ENCODE results near the gene TMEM178B. TPM values are rescaled to one million over a fixed set of nuclear protein-coding genes. Genes with fewer than 3 reads are reported as not detected.

Gene TMEM178B
- polyA plus RNA-seq, 1 donor (not counting 4 experiments of a cell fraction or from before 2014, with no cell fraction given), result not detected

DNA sequence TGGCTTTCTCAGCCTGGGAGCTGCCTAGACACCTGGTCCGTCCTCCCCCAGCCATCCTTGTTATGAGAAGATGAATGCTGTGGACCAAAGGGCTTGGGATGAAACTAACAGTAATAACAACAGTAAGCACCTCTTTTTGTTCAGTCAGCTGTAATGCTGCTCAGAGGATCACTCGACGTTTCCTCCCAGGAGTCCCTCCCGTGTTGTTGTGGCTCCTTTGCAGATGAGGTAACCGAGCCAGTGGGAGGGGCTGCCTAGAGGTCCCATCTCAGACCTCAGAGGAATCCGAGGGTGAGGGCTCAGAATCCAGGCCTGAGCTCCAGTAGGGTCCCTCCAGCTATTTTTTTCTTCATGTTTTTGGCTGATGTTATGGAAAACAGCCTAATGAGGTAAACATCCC is 145.1 kb downstream of the TMEM178B start:
- dilution Hi-C loops (cut with MboI; ENCODE audit: extremely low pct_ligation_motif_present, low sequenced_read_pairs), result no loop called here
- FAIRE-seq, result no peak

DNA sequence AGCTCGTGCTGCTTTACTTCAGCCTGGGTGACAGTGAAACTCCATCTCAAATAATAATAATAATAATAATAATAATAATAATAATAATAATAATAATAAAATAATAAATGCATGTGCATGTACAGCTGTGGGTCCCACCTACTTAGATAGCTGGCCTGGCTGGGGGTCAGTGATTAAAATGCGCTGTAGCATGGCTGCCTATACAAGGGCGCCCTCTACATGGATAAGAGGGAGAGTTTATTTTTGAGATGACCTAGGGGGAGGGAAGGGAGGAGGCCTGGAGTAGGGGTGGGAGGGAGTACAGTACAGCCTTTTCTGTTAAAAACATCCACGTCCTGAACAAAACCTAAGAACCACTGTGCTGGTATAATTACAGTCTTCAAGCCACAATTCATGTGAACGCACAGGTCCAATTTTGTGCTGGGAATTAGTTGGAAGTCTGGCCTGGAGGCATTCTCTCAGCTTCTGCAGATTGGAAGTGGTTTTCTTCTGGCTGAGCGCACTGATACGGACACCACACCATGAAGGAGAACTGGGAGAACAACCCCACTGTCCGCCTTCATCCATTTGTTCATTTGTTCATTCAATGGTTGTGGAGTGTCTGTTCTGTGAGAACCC is 146.5 kb downstream of the TMEM178B start:
- Histone ChIP-seq H3K27ac (ENCODE audit: control insufficient read depth, insufficient read depth, low read length) (no peak overlapping the region), H3K36me3 (ENCODE audit: control insufficient read depth in 2 of 2, extremely low read depth in 1 of 2, insufficient read depth in 2 of 2, low read length in 2 of 2) (no peaks in the 10 kb centered on the region), H3K4me1 (ENCODE audit: control insufficient read depth, extremely low read depth, insufficient read depth, low read length) (no peaks in the 10 kb centered on the region), H3K4me2 (ENCODE audit: control insufficient read depth, extremely low read depth, insufficient read depth, low read depth, low read length) (no peak overlapping the region), H3K27me3 (ENCODE audit: control insufficient read depth, extremely low read depth, insufficient read depth, low read length) (no peaks in the 10 kb centered on the region), H3K9me3 (ENCODE audit: control insufficient read depth, low read depth, low read length) (no peaks in the 10 kb centered on the region), H3K4me3 (ENCODE audit: control insufficient read depth in 2 of 3, extremely low read depth in 1 of 3, insufficient read depth in 2 of 3, low read depth in 1 of 3, low read length in 3 of 3) (no peak overlapping the region), H3K9me1 (ENCODE audit: control insufficient read depth, extremely low read depth, insufficient read depth, low read length) (no peaks in the 10 kb centered on the region), H2AFZ (ENCODE audit: control insufficient read depth, low read length) (no peak overlapping the region), H3K9ac (ENCODE audit: control insufficient read depth, extremely low read depth, insufficient read depth, low read length) (no peak overlapping the region), H3K79me2 (ENCODE audit: control insufficient read depth, insufficient read depth, low read length) (no peaks in the 10 kb centered on the region), H4K20me1 (ENCODE audit: control insufficient read depth, extremely low read depth, insufficient read depth, low read length) (no peaks in the 10 kb centered on the region)
- DNase-seq (ENCODE audit: low read depth, low spot score), result no peak
- FAIRE-seq, result no peak
- TF ChIP-seq, protein P1, sequence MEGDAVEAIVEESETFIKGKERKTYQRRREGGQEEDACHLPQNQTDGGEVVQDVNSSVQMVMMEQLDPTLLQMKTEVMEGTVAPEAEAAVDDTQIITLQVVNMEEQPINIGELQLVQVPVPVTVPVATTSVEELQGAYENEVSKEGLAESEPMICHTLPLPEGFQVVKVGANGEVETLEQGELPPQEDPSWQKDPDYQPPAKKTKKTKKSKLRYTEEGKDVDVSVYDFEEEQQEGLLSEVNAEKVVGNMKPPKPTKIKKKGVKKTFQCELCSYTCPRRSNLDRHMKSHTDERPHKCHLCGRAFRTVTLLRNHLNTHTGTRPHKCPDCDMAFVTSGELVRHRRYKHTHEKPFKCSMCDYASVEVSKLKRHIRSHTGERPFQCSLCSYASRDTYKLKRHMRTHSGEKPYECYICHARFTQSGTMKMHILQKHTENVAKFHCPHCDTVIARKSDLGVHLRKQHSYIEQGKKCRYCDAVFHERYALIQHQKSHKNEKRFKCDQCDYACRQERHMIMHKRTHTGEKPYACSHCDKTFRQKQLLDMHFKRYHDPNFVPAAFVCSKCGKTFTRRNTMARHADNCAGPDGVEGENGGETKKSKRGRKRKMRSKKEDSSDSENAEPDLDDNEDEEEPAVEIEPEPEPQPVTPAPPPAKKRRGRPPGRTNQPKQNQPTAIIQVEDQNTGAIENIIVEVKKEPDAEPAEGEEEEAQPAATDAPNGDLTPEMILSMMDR (optimal IDR thresholded peaks at IDR 0.05 in 1 of 3, IDR thresholded peaks at IDR 0.05 in 1 of 3, conservative IDR thresholded peaks at IDR 0.05 in 1 of 3; ENCODE audit: extremely low read depth in 1 of 3, insufficient read depth in 2 of 3, low read length in 3 of 3), result no peak
- TF ChIP-seq EZH2 (IDR thresholded peaks at IDR 0.05; ENCODE audit: low read length), result no peak
- dilution Hi-C loops (cut with MboI; ENCODE audit: extremely low pct_ligation_motif_present, low sequenced_read_pairs), result no loop called here

More for the DNA sequence above, 145.1 kb downstream of the TMEM178B start:
- H3K4me2 ChIP-seq (ENCODE audit: control insufficient read depth, extremely low read depth, insufficient read depth, low read depth, low read length), result no peak overlapping the region
- no peak for TF ChIP-seq EZH2 (IDR thresholded peaks at IDR 0.05; ENCODE audit: low read length)
- TF ChIP-seq, protein P1 (optimal IDR thresholded peaks at IDR 0.05 in 1 of 3, IDR thresholded peaks at IDR 0.05 in 1 of 3, conservative IDR thresholded peaks at IDR 0.05 in 1 of 3; ENCODE audit: extremely low read depth in 1 of 3, insufficient read depth in 2 of 3, low read length in 3 of 3), result no peak
- no peaks in the 10 kb centered on the region for H3K4me1 ChIP-seq (ENCODE audit: control insufficient read depth, extremely low read depth, insufficient read depth, low read length)
- H3K27me3 ChIP-seq (ENCODE audit: control insufficient read depth, extremely low read depth, insufficient read depth, low read length), result no peaks in the 10 kb centered on the region
- H3K9me3 ChIP-seq (ENCODE audit: control insufficient read depth, low read depth, low read length), result no peaks in the 10 kb centered on the region
- no peaks in the 10 kb centered on the region for H4K20me1 ChIP-seq (ENCODE audit: control insufficient read depth, extremely low read depth, insufficient read depth, low read length)
- H3K9ac ChIP-seq (ENCODE audit: control insufficient read depth, extremely low read depth, insufficient read depth, low read length), result no peak overlapping the region
- H3K36me3 ChIP-seq (ENCODE audit: control insufficient read depth in 2 of 2, extremely low read depth in 1 of 2, insufficient read depth in 2 of 2, low read length in 2 of 2), result no peaks in the 10 kb centered on the region
- no peaks in the 10 kb centered on the region for H3K9me1 ChIP-seq (ENCODE audit: control insufficient read depth, extremely low read depth, insufficient read depth, low read length)
- H3K27ac ChIP-seq (ENCODE audit: control insufficient read depth, insufficient read depth, low read length), result no peak overlapping the region
- no peaks in the 10 kb centered on the region for H3K79me2 ChIP-seq (ENCODE audit: control insufficient read depth, insufficient read depth, low read length)
- no peak for DNase-seq (ENCODE audit: low read depth, low spot score)
- no peak overlapping the region for H3K4me3 ChIP-seq (ENCODE audit: control insufficient read depth in 2 of 3, extremely low read depth in 1 of 3, insufficient read depth in 2 of 3, low read depth in 1 of 3, low read length in 3 of 3)
- no peak overlapping the region for H2AFZ ChIP-seq (ENCODE audit: control insufficient read depth, low read length)
